NOMO-1 (cell line): ENCODE measurements around the gene ETV6.

Experiments
- DNase-seq, 2 experiments: peaks; one replicate each; lab custom pipeline; 2025; ENCODE audit not compliant: unreplicated experiment in 2 of 2; lab: John Stamatoyannopoulos, UW

Gene ETV6

DNA sequence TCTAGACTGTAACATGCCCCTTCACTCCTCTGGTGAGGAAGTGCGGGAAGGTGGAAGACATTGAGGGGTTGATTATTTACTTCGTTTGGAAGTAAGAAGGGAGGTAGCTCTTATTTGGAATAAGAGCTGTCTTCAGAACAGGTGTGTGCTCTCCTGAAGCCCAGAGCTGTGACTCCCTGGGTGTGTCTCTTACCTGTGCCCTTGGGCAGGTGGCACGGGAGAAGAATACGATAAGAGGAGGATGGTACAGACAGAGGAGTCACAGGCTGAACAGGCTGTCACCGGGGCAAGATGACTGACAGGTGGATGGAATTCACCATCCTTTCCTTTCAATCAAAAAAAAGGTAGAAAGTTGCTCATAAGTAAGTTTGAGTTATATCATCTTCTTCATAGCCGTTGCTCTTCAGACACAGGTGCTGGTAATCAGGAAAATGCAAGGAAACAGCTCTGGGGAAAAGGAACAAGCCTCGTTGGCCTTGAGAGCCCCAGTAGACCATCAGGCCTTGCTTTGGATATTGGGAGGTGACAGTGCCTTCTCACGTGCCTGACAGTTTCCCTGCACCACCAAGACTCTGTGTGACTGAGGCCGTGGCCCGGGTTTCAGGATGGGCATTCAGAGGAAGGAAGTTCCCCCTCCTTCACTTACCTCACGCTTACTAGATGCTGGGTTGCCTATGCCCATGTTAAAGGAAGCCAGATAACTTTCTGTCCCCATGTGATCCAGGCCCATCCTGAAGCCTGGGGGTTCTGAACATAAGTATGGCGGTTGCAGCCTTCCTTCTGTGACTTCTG is 120.4 kb downstream of the ETV6 start:
- DNase-seq = no peak

GRCh38 chr12:11771356-11771755 is 121.9 kb downstream of the ETV6 start:
- no peak for DNase-seq

GRCh38 chr12:11771895-11772502 is 122.5 kb downstream of the ETV6 start:
- DNase-seq = no peak

- peak; percentile 89 to 92 for DNase-seq
These were observed 124.6 kb downstream of the ETV6 start for GRCh38 chr12:11773889-11774677.

DNA sequence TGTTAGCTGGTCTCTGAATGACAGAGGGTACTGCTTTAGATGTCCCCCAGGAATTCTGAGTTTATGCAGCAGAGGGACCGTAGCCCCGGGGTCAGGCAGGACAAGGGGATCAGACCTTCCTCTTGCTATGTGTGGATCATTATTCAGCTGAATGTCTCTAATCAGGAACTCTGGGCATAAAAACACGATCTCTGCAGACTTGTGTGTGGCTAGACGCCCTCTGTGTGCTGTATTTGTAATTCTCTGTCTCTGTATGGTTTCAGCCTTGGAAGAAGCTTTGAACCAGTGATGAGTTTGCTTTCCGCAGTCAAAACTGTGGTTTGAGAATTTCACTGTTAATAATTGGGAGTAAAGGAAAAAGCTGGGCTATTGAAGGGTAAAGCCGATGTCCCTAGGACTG is 125.3 kb downstream of the ETV6 start:
- no peak for DNase-seq

GRCh38 chr12:11776316-11776715 is 126.8 kb downstream of the ETV6 start:
- no peak for DNase-seq

DNA sequence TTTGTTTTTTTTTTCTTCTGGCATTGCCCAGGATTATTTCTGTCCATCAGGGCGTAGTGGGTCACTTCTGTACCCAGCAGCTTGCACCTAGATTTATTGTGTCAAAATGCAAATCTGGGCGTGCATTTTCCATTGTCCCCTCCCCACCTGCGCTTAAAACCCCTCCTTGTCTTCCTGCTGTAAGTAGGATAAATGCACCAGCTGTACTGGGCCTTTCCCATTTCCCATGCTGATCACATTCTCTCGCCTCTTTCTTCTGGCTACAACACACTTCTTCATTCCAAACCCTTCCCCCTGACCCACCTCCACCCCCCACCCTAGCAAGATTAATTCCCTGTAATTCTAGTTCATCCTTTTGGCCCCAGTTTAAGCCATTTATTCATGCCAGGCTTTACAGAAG is 128.0 kb downstream of the ETV6 start:
- no peak for DNase-seq

GRCh38 chr12:11777962-11778361 is 128.5 kb downstream of the ETV6 start:
- DNase-seq = peak in 1 of 2 experiments; percentile 14

DNA sequence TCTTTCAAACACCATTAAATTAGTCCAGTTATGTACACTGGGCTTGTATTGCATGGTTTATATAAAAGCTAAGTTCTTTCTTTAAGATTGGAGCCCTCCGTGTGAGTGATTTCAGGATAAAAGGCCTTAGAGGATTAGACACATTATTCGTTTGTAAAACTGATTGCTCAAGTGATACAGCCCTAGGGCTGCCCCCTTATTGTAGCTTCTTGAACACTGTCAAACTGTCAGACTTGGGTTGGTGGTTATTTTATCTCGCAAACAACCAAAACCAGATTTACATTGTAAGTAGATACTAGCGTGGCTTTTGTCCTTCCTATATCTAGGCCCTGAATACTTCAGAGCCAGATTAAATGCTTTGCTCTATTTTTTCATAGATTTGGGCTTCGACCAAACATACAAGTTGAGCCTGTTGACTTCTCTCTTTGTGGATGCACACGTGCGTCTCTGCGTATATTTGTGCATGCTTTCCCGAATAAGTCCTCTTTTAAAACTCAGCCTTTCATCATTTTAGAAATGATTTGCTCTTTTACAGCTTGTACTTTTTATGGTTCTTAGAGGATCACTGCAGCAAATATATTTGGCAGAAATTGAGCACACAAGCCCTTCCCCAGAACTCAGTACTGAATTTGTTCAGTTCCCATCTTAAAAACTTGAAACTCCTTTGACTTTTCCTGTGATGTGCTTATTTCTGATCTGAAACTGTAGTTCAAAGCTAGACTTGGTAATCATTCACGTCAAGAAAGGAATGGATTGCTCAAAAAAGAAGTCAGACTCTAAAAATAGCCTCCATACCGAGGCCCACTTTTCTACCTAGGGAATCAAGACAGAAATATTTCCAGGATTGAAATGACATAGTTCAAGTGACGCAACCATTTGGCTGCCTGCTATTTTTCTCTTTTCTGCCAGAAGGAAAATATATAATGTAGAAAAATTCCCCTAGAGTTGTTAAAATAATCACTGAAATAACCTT is 129.5 kb downstream of the ETV6 start:
- DNase-seq = no peak

DNA sequence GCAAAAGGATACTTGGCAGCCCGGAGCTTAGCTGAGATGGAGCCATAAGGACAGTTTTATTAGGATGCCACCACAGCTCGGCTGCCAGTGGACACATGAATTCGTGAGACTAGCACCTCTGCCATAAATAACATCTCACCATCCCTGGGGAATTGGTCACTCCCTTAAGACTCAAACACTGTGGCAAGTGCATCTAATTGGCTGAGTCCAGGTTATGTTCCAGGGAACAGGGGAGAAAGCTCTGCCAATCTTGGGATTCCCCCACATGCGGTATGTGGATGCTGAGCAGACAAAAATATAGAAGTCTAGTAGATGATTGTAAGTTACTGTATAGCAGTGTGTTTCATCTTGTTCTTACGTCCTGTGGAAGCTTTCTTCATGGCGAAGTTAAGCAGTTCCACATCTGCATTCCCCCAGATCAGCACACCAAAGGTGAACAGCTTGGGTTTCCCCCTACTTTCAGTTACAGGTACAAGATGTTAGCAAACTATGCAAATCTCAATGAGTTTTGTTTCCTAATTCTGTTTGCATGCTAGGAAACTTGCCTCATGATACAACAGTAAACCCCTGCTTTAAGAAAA is 131.1 kb downstream of the ETV6 start:
- DNase-seq = no peak

- DNase-seq = no peak
These were observed 133.5 kb downstream of the ETV6 start for GRCh38 chr12:11782914-11783420.

- no peak for DNase-seq
These were observed 136.2 kb downstream of the ETV6 start for GRCh38 chr12:11785712-11786111.

- peak in 1 of 2 experiments; percentile 68 for DNase-seq
These were observed 137.3 kb downstream of the ETV6 start for GRCh38 chr12:11786638-11787365.

- DNase-seq = no peak
These were observed 138.0 kb downstream of the ETV6 start for GRCh38 chr12:11787437-11787836.

- DNase-seq = no peak
These were observed 138.7 kb downstream of the ETV6 start for GRCh38 chr12:11787933-11788849.

- DNase-seq = no peak
These were observed 144.6 kb downstream of the ETV6 start for GRCh38 chr12:11793921-11794710.

DNA sequence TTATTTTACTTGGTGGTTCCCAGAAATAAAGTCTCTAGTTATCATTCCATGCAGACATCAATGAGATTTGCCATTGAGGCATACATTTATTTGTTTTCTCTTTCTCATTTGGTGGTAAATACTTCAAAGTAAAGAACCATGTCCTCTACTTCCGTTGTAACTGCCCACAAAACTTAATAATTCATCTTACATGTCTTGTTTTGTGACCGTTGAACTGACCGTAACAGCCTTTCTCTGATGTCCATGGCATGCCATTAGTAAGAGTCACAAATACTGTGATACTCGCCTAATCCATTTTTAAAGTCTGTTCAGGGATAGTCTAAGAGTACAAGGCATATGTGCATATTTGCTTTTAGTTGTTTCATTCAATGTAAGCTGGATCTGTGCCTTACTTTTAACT is 145.3 kb downstream of the ETV6 start:
- no peak for DNase-seq
